NCI-H187 (cell line): ENCODE data around the gene SLC25A48.

Experiments used
- DNase-seq, 2 experiments: peaks; one replicate each; lab custom pipeline; 2025; lab: John Stamatoyannopoulos, UW

SLC25A48 gene

GRCh38 chr5:135881244-135881643 is 46.8 kb downstream of the SLC25A48 start:
- no peak for DNase-seq

DNA sequence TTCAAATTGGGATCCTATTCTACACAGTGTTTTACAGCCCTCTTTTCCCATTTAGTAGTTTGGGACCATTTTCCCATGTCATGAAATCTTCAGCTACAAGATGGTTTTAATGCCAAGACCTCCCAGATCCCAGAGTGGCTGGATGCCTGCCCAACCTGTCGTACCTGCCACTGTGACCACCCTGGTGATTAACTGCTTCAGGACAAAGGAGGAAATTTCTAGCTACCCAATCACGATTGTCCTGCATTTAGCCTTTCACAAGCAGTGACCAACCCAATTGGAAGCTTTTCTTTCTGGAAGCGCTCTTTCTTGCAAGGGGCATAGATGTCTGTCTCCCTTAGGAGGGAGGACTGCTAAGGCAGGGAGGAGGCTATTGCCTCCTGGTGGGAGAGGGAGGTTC is 47.4 kb downstream of the SLC25A48 start:
- DNase-seq: no peak

GRCh38 chr5:135883026-135883425 is 48.6 kb downstream of the SLC25A48 start:
- DNase-seq: no peak

- no peak for DNase-seq
These were observed 49.0 kb downstream of the SLC25A48 start for GRCh38 chr5:135883441-135883840.

DNA sequence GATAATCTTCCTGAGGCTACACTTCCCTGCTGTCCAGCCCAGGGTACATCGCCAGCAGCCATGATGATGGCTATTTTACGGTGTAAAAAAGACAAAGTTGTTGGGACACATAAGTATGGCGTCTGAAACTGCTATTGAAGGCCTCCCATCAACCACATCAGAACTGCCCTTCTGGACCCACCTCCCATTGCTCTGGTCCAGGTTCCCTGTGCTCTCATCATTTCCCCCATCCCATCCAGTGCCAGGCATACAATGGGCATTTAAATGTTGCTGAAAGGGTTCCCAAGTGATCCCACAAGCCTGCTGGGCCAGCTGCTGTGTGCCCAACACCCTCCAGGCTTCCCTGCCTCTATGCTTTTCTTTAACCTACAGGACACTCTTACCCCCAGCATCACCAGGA is 50.6 kb downstream of the SLC25A48 start:
- DNase-seq: no peak

DNA sequence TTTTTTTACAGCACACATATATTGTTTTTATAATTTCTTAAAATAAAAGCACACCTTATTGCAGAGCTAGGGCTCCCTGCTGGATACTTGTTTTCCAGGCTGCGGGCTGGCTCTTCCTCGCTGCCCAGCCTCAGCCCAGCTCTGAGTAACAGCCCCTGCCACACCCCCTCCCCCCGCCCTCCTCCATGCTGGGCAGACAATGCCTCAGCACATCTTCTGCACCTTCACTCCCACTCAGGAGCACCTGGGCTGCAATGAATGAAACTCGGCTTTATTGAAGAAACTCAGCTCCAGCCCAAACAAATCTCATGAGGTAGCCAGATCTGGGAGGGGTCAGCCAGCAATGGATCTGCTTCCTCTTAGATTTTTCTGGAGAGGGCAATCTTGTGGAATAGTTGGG is 51.7 kb downstream of the SLC25A48 start:
- DNase-seq: no peak

- peak; percentile 42 to 55 for DNase-seq
These were observed 53.0 kb downstream of the SLC25A48 start for GRCh38 chr5:135887447-135887864.

GRCh38 chr5:135887881-135888614 is 53.6 kb downstream of the SLC25A48 start:
- DNase-seq: no peak

DNA sequence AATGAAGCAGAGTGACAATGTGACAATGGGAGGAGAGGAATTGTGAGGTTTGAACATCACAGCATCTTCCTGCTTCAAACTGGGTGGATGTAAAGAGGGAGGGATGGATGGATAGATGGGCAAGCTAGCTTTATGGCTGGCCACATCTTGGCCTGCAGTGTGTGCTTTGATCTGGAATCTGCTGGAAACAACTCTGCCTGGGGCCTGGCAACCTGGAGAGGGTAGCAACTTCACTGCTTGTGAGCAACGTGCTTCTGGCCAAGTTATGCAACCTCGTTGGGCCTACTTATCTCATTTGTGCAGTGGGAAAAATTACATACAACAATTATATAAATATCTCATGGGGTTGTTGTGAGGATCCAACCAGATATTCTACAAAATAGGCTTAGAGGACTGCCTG is 55.8 kb downstream of the SLC25A48 start:
- DNase-seq: no peak

GRCh38 chr5:135890867-135891266 is 56.4 kb downstream of the SLC25A48 start:
- DNase-seq: no peak

GRCh38 chr5:135891268-135891667 is 56.8 kb downstream of the SLC25A48 start:
- no peak for DNase-seq

DNA sequence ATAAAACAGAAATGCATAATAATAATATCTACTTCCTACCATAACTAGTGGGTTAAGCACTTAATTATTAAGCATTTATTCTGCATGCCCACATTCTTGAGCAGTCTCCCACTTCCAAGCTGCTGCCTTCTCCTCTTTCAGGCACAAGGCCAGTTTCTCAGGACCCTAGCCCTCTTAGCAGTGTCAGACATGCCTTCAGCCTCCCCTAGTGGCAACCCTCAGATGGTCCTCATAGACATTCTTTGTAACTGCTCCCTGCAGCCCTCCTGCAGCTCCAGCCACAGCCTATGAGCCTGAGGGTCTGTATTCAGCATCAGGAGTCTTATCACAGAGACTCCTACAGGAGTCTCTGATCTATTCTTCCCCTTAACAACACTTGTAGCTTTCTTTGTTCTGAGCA is 57.3 kb downstream of the SLC25A48 start:
- no peak for DNase-seq

DNA sequence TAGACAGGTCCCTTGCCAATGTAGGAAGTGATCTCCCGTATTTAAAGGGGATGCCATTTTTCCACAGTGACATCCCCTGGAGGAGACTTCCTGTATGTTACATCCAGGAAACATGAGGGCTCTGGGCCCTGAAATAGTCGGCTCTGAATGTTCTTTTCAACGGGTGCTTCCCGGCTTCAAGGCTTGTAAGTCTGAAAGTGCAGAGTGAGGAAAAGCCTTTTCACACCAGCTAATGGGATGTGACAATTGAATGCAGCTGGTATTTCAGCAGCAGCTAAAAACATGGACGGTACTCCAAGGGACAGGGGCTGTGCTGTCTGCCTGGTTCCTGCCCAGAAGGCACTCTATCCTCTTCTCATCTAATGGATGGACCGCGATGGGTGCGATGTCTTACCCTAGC is 59.8 kb downstream of the SLC25A48 start:
- DNase-seq: no peak

DNA sequence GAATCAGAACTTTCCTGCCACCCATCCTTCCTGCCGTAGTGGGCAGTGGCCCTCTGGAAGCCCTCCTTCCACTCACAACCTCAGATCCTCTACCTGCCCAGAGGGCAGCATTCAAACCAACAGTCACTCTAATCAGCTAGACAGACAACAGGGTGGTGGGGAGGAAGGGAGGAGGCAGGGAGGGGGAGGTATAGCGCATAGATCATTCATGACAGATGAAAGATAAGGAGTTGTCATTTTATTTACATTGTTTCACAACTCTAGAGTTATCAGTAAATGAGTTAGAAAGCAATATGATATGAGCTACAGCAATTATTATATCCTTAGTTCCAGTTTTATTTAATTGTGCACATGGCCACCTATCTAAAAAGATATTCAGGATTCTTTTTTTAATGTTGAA is 60.3 kb downstream of the SLC25A48 start:
- DNase-seq: no peak

DNA sequence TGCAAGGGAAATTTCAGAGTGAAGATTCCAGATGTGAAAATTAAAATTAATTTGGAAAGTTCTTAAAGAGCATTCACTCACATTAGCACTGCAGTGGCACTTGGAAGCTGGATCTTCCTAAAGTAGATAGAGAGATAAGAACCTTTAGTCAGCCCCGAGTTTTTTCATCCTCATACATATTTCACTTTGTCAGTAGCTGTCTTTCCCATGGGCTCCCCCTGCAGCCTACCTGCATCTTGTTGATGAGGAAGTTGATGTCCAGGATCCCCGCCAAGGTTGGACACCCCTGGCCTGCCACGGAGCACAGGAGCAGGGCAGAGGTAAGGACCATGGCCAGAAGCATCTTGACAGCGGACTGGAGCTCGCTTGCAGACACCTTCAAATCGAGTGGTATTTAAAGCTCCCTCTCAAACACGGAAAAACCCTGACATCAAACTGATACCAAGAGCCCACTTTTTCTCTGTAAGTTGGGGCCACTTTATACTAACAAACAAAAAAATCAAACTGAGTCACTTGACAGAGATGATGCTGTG is 61.1 kb downstream of the SLC25A48 start, which contains the start of gene IL9:
Gene IL9, minus strand, starts transcription at position 368 of the 533 bp plus-strand sequence. Its CDS starts 25 bp downstream, at position 343.
- no peak for DNase-seq

DNA sequence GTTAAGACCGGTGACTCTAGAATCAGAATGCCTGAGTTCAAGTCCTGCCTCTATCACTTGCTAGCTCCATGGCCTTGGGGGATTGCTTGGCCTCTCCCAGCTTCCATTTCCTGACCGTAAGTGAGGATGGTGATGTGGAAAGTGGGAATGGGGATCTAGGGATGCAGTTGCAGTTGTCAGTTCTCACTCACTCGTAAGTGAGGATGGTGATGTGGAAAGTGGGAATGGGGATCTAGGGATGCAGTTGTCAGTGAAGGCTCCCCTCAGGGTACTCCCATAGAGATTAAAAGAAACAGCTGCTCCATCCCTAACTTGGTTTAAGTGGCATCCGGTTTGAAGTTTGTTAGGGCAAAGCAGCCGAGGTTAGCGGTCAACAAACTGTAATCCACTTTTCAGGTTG is 64.2 kb downstream of the SLC25A48 start:
- no peak for DNase-seq

DNA sequence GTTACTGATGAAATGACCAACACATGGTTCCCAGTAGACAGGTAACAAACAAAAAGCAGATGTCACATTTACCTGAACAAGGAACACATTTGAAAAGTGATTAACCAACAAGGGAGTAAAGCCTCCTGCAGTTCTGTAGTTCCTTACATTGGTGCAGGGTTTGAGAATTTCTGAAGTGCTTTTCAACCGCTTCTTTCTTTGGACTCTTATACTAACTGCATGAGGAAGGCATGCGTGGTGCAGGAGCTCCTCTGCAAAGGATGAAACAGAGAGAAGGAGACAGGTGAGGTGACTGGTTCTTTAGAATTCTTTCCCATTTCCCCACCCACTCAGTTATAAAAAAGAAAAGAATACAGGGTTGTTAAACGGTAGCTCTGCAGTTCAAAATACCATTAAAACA is 65.8 kb downstream of the SLC25A48 start:
- no peak for DNase-seq

- no peak for DNase-seq
These were observed 67.2 kb downstream of the SLC25A48 start for GRCh38 chr5:135901633-135902032.

GRCh38 chr5:135905144-135905543 is 70.7 kb downstream of the SLC25A48 start:
- DNase-seq: no peak

DNA sequence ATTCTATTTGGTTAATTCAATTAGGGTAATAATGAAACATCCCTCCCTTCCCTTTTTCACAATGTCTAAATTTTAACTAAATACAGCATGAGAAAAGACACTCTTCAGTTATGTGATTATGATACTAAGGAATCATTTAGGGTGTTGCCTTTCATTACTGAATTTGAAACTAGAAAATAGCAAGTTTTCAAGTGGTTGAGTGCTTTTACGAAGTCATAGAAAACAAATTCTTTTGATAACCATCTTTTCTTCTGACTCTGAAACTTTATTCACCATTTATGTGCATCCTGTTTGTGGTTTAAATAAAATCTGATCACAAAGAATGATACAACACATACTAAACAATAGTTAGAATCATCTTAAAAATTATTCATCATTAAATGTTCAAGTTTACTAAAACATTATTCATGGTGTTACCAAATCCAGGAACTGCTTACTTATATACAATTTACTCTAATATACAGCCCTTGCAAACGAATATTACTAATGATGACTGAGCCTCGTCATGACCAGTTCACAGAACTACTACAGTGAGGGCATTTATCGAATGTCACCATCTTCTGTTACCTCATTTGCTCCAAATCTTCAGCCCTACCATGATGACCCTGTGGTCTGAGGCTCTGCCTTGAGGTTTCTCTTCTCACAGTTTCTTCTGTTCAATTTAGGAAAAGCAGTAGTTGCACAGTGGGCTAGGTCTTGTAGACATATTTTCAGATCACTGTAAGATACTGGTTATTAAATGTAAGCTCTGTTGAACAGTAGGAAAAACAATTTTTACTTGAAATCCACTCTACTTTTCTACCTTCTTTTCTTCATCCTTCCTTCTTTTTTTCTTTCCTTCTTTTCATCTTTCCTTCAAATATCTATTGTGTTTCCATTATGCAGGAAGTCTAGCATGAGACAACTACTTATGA is 79.5 kb downstream of the SLC25A48 start:
- DNase-seq: no peak

DNA sequence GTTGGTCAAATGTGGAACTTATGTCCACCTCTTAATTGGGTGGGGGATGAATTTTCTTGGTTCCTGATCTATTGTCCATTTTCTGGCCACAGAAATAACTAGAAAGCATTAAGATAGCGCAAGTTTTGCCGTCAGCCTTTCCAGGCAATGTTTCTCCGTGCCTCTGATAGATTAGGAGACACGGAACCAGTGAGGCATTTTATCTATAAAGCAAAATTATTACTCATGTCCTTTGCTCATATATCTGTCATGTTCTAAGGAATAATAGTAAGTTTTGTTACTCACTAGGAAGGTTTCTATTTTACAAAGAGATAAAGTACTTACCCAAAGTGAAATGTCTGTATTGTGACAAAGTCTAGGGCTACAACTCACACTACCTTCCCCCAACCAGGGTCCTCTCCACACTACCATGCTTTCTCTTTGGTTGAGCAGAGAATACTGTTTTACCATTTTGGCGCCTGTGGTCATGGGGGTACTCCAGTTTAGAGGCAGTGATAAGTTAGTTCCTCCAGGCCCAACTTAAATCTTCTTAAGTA is 81.1 kb downstream of the SLC25A48 start:
- DNase-seq: no peak

DNA sequence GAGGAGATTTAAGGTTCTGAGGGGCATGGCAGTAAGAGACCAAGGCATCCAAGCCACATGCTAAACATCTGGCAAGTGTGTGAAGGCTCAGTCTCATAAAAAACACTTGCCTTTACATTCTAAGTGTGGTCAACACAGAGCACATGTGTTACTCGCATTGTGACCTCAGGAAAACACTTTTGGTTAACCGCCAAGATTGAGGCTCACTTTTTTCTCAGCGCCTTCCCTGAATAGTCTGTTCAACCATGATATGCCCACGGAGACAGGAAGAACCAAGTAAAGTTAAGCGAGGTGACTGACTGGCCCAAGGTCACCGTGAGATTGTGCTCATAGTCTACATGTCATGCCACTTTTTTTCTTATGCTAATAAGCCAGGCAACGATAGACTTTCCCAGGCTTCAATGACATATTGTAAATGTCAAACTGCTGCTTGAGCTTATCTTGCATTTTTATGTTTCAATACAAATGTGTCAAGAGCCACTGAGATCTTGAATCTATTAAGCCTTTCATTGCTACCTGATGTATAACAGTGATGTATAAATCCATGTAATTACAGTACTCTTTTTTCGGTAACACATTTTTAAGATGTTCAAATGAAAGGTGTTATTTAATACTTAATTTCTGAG is 82.3 kb downstream of the SLC25A48 start:
- no peak for DNase-seq
